Calu3 (cell line): Measurements from ENCODE around the gene MSI2. TPM values are rescaled to one million over a fixed set of nuclear protein-coding genes. Genes with fewer than 3 reads are reported as not detected.

Experiments
- BruUV-seq: library from RNA; stranded (reverse); fragments of 400-500 nt; replicated peaks from 2 replicates; lab custom pipeline; 2021; lab: Mats Ljungman, UMichigan
- CTCF ChIA-PET: fragments of 300-600 bp; sonication (Branson Sonifier 250); formaldehyde crosslinking; loops from one replicate; lab custom pipeline; 2022; ENCODE audit warnings: antibody characterized with exemption; lab: Charles Lee
- DNase-seq: peaks from one replicate; pipeline ENCODE4 v3.0.0; 2022
- H3K27ac Mint-ChIP-seq: one replicate; pipeline ENCODE4 v1.8.0; 2022; ENCODE audit warnings: mixed read lengths; ENCODE audit not compliant: unreplicated experiment
- H3K27me3 Mint-ChIP-seq: one replicate; pipeline ENCODE4 v1.8.0; 2022; ENCODE audit warnings: mixed read lengths; ENCODE audit not compliant: unreplicated experiment
- H3K36me3 Mint-ChIP-seq: one replicate; pipeline ENCODE4 v1.8.0; 2022; ENCODE audit warnings: mild to moderate bottlenecking, moderate library complexity, mixed read lengths; ENCODE audit not compliant: insufficient read depth, unreplicated experiment
- H3K4me1 Mint-ChIP-seq: one replicate; pipeline ENCODE4 v1.8.0; 2022; ENCODE audit warnings: mild to moderate bottlenecking, low read depth, mixed read lengths; ENCODE audit not compliant: unreplicated experiment
- H3K4me3 Mint-ChIP-seq: one replicate; pipeline ENCODE4 v1.8.0; 2022; ENCODE audit warnings: mild to moderate bottlenecking, low read depth, moderate library complexity, mixed read lengths; ENCODE audit not compliant: unreplicated experiment
- H3K9me3 Mint-ChIP-seq: one replicate; pipeline ENCODE4 v1.8.0; 2022; ENCODE audit warnings: low read depth, mixed read lengths; ENCODE audit not compliant: unreplicated experiment
- CTCF ChIP-seq: fragments of 200-600 bp; IDR thresholded peaks from one replicate; pipeline ENCODE4 v1.8.0; 2022; ENCODE audit warnings: antibody characterized with exemption; ENCODE audit not compliant: unreplicated experiment
- intact Hi-C: fragments of 100-400 bp; cut with micrococcal nuclease; formaldehyde crosslinking; loops from one replicate; pipeline ENCODE4 v1.10.0; 2022; ENCODE audit not compliant: unreplicated experiment
- total RNA-seq: library from RNA; stranded (reverse); gene quantifications from 2 replicates; pipeline ENCODE4 v1.2.3, GENCODE V29; 2022

Gene MSI2
- total RNA-seq, 1 experiment from 2014 or later, result 66.4 TPM

- TF ChIP-seq CTCF, result no peak
- DNase-seq, result no peak
- Mint-ChIP-seq H3K27ac (peak overlapping the region; percentile 89), H3K27me3 (no peaks in the 10 kb centered on the region), H3K36me3 (no peaks in the 10 kb centered on the region), H3K9me3 (no peaks in the 10 kb centered on the region), H3K4me1 (peaks cover 51% of the 10 kb centered on the region), H3K4me3 (no peak overlapping the region)
- no TSS peak for BruUV-seq
- intact Hi-C loops, result loop anchor here (5.0 kb wide), 1 partner anchor 84 kb away; no protein-coding TSS in a partner anchor
- CTCF ChIA-PET, result interaction anchor here (1.8 to 2.9 kb wide), 3 partner anchors 28 to 198 kb away, joined by 4 to 33 read pairs (median 11); no protein-coding TSS in a partner anchor
These were observed 184.9 kb downstream of the MSI2 start for GRCh38 chr17:57441270-57441600.

- Mint-ChIP-seq H3K4me3 (no peak overlapping the region), H3K27ac (no peak overlapping the region), H3K9me3 (no peaks in the 10 kb centered on the region), H3K36me3 (no peaks in the 10 kb centered on the region), H3K27me3 (no peaks in the 10 kb centered on the region), H3K4me1 (peaks cover 43% of the 10 kb centered on the region)
- CTCF ChIA-PET, result interaction anchor here (2.9 kb wide), 1 partner anchor 199 kb away, joined by 33 read pairs; no protein-coding TSS in a partner anchor
- intact Hi-C loops, result loop anchor here (5.0 kb wide), 1 partner anchor 85 kb away; no protein-coding TSS in a partner anchor
- no peak for TF ChIP-seq CTCF
- DNase-seq, result no peak
- no TSS peak for BruUV-seq
These were observed 186.1 kb downstream of the MSI2 start for GRCh38 chr17:57442401-57442823.

- H3K36me3 Mint-ChIP-seq, result no peaks in the 10 kb centered on the region
- peak; percentile 22 for DNase-seq
- H3K4me1 Mint-ChIP-seq, result peaks cover 37% of the 10 kb centered on the region
- H3K27me3 Mint-ChIP-seq, result no peaks in the 10 kb centered on the region
- intact Hi-C loops, result loop anchor here (5.0 kb wide), 1 partner anchor 86 kb away; no protein-coding TSS in a partner anchor
- no peaks in the 10 kb centered on the region for H3K9me3 Mint-ChIP-seq
- no TSS peak for BruUV-seq
- no peak overlapping the region for H3K27ac Mint-ChIP-seq
- no peak overlapping the region for H3K4me3 Mint-ChIP-seq
- TF ChIP-seq CTCF, result no peak
- CTCF ChIA-PET, result no interaction called here
These were observed 186.7 kb downstream of the MSI2 start for GRCh38 chr17:57442914-57443571.

- Mint-ChIP-seq H3K36me3 (no peaks in the 10 kb centered on the region), H3K4me3 (no peak overlapping the region), H3K4me1 (peaks cover 29% of the 10 kb centered on the region), H3K27me3 (no peaks in the 10 kb centered on the region), H3K27ac (no peak overlapping the region), H3K9me3 (no peaks in the 10 kb centered on the region)
- intact Hi-C loops, result loop anchor here (5.0 kb wide), 1 partner anchor 86 kb away; no protein-coding TSS in a partner anchor
- TF ChIP-seq CTCF, result no peak
- BruUV-seq, result no TSS peak
- CTCF ChIA-PET, result no interaction called here
- no peak for DNase-seq
These were observed 187.5 kb downstream of the MSI2 start for GRCh38 chr17:57443781-57444180.
